ENCODE data around the gene STAT6. TPM values are rescaled to one million over a fixed set of nuclear protein-coding genes. Genes with fewer than 3 reads are reported as not detected.

STAT6 gene
- total and polyA plus RNA-seq, 2 of the 8 experiments (the other 6 are each of a cell fraction or from before 2014, with no cell fraction given): 32.9 to 38.7 TPM

- TF ChIP-seq RXRA (IDR thresholded peaks at IDR 0.05; ENCODE audit: insufficient read depth, low read depth, low read length) (no peak), SUZ12 (IDR thresholded peaks at IDR 0.05; ENCODE audit: low read length) (no peak; the same call in 1 of the 2 replicates), HDAC6 (IDR thresholded peaks at IDR 0.05; ENCODE audit: low read depth, low read length) (no peak), GABPA (IDR thresholded peaks at IDR 0.05; ENCODE audit: borderline replicate concordance, insufficient read depth, low read length) (no peak), CTBP2 (IDR thresholded peaks at IDR 0.05; ENCODE audit: borderline replicate concordance, insufficient read depth, insufficient read length, low read length) (no peak), EP300 (IDR thresholded peaks at IDR 0.05; ENCODE audit: borderline replicate concordance in 1 of 2, low read depth in 2 of 2, low read length in 2 of 2) (no peak), SRF (IDR thresholded peaks at IDR 0.05; ENCODE audit: low read depth, low read length) (no peak), PHF8 (conservative IDR thresholded peaks at IDR 0.05; ENCODE audit: low read depth, low read length) (peak; percentile 41; the same call in 1 of the 2 replicates), ASH2L (IDR thresholded peaks at IDR 0.05; ENCODE audit: low read length) (no peak), NRF1 (IDR thresholded peaks at IDR 0.05; ENCODE audit: low read depth, low read length) (no peak), KDM5A (IDR thresholded peaks at IDR 0.05; ENCODE audit: low read length) (no peak), JUN (IDR thresholded peaks at IDR 0.05; ENCODE audit: low read depth, low read length) (no peak), EZH2 (IDR thresholded peaks at IDR 0.05; ENCODE audit: low read depth, low read length, severe bottlenecking) (no peak), CEBPB (IDR thresholded peaks at IDR 0.05; ENCODE audit: low read depth, low read length) (0 out of 2 replicates have a peak, but pooled peaks have one; percentile 23)
Observed at GRCh38 chr12:57088354-57089270, 22.6 kb downstream of the STAT6 start, which contains the start of gene NAB2 (continued).

Data from H1 (cell line).